Liver (tissue), 3 donors: ENCODE data around the gene SH3RF3.

Experiments
- CTCF ChIP-seq: fragments of 150-350 bp; IDR thresholded peaks from 2 replicates; pipeline ENCODE4 v1.5.1; 2017; ENCODE audit warnings: improper control_type of control experiment, low read depth, low read length; ENCODE audit not compliant: missing input control
- EGR1 ChIP-seq, 2 donors: IDR thresholded peaks; 2 replicates each; pipeline ENCODE4 v1.6.1; 2016 to 2018; ENCODE audit warnings: antibody characterized with exemption in 2 of 2, low read depth in 2 of 2
- GABPA ChIP-seq, 2 donors: IDR thresholded peaks in 1 of 2; conservative IDR thresholded peaks in 1 of 2; 2 replicates each; pipeline ENCODE4 v1.6.1; 2016; ENCODE audit warnings: antibody characterized with exemption in 2 of 2, mild to moderate bottlenecking in 1 of 2, moderate library complexity in 1 of 2
- JUND ChIP-seq, 2 donors: IDR thresholded peaks; 2 replicates each; pipeline ENCODE4 v1.6.1; 2016; ENCODE audit warnings: antibody characterized with exemption in 2 of 2
- MAX ChIP-seq: IDR thresholded peaks from 2 replicates; pipeline ENCODE4 v1.6.1; 2016; ENCODE audit warnings: antibody characterized with exemption
- RAD21 ChIP-seq, 2 donors: IDR thresholded peaks; 2 replicates each; pipeline ENCODE4 v1.6.1; 2016; ENCODE audit warnings: antibody characterized with exemption in 2 of 2, mild to moderate bottlenecking in 2 of 2
- REST ChIP-seq: IDR thresholded peaks from 2 replicates; pipeline ENCODE4 v1.6.1; 2016; ENCODE audit warnings: antibody characterized with exemption, mild to moderate bottlenecking
- YY1 ChIP-seq: IDR thresholded peaks from 2 replicates; pipeline ENCODE4 v1.6.1; 2016; ENCODE audit warnings: antibody characterized with exemption, mild to moderate bottlenecking
- ZBTB33 ChIP-seq: IDR thresholded peaks from 2 replicates; pipeline ENCODE4 v1.6.1; 2016; ENCODE audit warnings: antibody characterized with exemption
- donor health status: healthy.
- donor health status: healthy.

- TF ChIP-seq CTCF = no peak
- TF ChIP-seq EGR1 (IDR thresholded peaks at IDR 0.05; ENCODE audit: low read depth in 2 of 2) = no peak
- no peak for TF ChIP-seq MAX
- TF ChIP-seq YY1 = no peak
- no peak for TF ChIP-seq REST
- no peak for TF ChIP-seq ZBTB33
- no peak for TF ChIP-seq JUND (IDR thresholded peaks at IDR 0.05)
- no peak for TF ChIP-seq RAD21 (IDR thresholded peaks at IDR 0.05)
- no peak for TF ChIP-seq GABPA (IDR thresholded peaks at IDR 0.05 in 1 of 2, conservative IDR thresholded peaks at IDR 0.05 in 1 of 2)
These were observed 96.3 kb downstream of the SH3RF3 start for GRCh38 chr2:109225170-109225782.
